HG02973 (cell line): ENCODE results near the gene CEL.
"Not testable (repeated sequence)": the region's sequence is repeated elsewhere in the genome, so short reads cannot be mapped to it uniquely, and the experiment has no call there.

Experiments used
- ATAC-seq: cut with Tn5 transposase; IDR thresholded peaks from one replicate; pipeline ENCODE4 v1.9.1; 2021; ENCODE audit warnings: moderate library complexity; ENCODE audit not compliant: unreplicated experiment

The CEL gene

DNA sequence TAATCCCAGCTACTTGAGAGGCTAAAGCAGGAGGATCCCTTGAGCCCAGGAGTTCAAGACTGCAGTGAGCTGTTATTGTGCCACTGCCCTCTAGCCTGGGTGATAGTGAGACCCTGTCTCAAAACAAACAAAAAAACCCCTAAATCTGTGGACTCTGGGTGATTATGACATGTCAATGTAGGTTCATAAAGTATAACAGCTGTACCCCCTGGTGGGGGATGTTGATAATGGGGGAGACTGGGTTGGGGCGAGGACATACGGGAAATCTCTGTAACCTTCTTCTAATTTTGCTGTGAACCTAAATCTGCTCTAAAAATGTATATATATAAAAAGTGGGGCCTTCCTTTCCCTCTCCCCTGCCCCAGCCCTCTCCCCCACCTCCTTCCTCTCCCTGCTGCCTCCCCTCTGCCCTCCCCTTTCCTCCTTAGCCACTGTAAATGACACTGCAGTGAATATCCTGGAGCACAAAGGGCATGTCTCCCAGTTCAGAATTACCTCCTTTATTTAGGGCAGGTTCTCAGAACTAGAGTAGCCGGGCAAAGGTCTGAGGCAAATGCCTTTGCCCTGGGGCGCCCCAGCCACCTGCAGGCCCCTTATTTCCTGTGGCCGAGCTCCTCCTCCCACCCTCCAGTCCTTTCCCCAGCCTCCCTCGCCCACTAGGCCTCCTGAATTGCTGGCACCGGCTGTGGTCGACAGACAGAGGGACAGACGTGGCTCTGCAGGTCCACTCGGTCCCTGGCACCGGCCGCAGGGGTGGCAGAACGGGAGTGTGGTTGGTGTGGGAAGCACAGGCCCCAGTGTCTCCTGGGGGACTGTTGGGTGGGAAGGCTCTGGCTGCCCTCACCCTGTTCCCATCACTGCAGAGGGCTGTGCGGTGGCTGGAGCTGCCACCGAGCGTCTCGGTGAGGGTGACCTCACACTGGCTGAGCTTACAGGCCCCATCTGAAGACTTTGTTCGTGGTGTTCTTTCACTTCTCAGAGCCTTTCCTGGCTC lies 19.3 kb downstream of the CEL start:
- not testable (repeated sequence) for ATAC-seq

DNA sequence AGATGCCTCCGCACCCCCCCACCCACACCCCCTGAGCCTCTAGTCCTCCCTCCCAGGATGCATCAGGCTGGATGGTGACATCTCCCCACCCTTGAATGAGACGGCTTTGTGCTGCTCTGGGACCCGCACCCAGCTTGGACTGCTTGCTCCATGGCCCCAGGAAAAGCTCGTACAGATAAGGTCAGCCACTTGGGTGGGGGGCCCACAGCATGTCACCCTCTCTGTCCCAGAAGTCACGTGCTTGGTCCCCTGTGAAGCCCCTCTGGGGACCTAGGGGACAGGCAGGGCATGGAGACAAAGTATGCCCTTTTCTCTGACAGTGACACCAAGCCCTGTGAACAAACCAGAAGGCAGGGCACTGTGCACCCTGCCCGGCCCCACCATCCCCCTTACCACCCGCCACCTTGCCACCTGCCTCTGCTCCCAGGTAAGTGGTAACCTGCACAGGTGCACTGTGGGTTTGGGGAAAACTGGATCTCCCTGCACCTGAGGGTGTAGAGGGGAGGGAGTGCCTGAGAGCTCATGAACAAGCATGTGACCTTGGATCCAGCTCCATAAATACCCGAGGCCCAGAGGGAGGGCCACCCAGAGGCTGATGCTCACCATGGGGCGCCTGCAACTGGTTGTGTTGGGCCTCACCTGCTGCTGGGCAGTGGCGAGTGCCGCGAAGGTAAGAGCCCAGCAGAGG lies 20.3 kb downstream of the CEL start:
- ATAC-seq, result not testable (repeated sequence)

DNA sequence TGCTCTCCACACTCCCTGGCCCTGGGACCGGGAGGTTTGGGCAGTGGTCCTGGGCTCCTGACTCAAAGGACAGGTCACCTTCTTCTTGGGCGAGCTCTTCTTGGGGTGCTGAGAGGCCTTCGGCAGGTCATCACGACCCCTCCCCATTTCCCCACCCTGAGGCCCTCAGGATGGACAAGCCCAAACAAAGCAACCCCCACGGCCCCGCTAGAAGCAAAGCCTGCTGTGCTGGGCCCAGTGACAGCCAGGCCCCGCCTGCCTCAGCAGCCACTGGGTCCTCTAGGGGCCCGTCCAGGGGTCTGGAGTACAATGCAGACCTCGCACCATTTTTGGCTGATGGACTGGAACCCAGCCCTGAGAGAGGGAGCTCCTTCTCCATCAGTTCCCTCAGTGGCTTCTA lies 21.9 kb downstream of the CEL start:
- not testable (repeated sequence) for ATAC-seq

DNA sequence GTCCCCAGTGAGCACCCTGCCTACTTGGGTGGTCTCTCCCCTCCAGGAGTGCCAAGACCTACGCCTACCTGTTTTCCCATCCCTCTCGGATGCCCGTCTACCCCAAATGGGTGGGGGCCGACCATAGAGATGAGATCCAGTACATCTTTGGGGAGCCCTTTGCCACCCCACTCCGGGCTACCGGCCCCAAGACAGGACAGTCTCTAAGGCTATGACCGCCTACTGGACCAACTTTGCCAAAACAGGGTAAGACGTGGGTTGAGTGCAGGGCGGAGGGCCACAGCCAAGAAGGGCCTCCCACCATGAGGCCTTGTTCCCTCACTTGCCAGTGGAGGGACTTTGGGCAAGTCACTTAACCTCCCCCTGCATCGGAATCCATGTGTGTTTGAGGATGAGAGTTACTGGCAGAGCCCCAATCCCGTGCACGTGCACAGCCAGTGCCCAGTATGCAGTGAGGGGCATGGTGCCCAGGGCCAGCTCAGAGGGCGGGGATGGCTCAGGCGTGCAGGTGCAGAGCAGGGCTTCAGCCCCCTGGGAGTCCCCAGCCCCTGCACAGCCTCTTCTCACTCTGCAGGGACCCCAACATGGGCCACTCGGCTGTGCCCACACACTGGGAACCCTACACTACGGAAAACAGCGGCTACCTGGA lies 24.6 kb downstream of the CEL start:
- not testable (repeated sequence) for ATAC-seq

DNA sequence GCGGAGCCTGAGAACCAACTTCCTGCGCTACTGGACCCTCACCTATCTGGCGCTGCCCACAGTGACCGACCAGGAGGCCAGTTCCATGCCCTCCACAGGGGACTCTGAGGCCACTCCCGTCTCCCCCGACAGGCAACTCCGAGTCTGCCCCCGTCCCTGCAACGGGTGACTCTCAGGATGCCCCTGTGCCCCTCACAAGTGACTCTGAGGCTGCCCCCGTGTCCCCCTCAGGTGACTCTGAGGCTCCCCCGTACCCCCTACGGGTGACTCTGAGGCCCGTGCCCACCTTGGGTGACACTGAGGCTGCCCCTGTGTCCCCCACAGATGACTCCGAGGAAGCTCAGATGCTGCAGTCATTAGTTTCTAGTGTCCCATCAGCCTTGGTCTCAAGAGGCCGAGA lies 25.1 kb downstream of the CEL start:
- ATAC-seq, result no peak

DNA sequence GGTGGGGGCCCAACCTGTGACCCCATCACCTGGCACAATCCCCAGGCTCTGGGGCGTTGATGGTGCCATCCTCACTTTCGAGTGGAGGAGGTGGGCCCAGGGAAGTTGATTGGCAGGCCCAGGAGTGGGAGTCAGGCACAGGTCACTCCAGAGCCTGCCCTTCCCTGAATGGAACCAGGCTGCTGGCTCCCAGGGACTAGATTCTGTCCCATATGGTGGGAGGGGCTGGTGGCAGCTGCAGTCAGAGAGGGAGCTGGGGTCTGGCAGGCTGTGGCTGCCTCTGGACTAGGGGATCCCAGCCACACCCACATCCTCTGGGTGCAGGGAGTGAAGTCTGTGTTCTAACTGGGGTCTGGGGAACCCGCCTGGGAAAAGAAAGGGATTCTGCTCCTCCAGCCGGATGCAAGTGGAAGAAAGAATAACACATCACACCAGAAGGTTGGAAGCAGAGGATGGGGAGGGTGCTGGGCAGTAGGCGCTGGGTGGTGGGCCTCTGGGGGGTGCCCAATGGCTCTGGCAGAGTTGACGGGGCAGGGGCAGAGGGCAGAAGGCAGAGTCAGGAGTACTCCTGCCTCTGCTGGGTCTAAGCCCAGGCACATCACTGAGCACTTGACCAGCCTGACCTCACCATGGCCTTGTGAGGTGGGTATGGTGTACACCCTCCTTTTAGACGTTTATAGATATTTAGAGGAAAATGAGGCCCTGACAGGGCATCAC lies 25.8 kb downstream of the CEL start:
- no peak for ATAC-seq

DNA sequence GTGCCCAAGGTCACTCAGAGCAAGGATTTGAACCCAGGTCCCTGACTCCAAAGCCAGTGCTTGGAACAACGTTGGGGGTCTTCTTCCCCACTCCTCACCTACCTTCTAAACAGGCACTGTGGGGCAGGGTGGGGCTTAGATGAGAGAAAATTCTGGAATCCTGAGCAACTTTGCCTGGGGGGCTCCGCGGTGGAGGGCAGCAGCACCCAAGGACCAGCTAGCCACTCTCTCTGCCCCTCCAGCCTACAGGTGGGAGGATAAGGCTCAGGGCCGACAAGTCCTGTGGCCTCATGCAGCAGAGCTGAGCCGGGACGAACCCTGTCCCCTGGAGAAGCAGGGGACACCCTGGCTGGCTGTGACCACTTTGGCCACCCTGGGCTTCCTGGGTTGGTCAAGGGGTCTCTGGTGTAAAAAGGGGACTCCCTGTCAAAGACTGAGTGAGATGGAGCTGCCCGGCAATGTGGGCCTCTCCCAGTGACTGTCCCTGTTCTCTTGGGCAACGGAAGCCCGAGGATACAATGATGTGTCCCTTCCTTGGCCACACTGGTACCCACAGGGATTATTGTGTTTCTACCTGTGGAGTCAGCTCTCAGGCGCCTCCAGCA lies 26.5 kb downstream of the CEL start:
- ATAC-seq, result no peak

DNA sequence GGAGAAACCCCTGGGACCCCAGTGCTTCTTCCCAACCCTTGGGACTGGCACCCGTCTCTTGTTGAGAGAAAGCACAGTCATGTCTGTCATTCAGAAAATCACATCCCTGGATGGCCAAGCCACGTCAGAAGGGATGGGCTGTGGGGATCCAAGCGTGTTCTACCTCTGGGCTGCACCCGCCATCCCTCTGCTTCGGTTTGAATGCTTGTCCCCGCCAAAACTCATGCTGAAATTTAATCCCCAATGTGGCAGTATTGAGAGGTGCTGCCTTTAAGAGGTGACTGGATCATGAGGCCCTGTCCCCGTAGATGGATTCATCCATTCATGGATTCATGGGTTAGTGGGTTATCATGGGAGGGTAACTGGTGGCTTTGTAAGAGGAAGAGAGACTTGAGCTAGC lies 27.0 kb downstream of the CEL start:
- no peak for ATAC-seq

DNA sequence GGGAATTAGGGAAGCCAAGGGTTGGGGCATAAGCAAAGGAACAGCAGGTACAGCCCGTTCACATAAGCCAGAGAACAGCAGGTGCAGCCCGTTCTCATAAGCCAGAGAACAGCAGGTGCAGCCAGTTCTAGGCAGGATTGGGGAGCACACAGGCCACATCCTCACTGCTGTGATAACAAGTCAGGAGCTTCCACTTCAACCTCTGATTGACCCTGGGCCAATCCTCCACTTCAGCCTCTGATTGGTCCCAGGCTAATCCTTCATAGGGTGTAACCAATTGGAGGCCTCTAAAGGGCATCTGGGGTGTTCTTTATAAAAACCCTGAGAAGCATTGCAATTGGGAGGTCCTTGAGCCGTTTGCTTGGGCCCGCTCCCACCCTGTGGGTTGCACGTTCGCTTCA lies 27.5 kb downstream of the CEL start:
- no peak for ATAC-seq

DNA sequence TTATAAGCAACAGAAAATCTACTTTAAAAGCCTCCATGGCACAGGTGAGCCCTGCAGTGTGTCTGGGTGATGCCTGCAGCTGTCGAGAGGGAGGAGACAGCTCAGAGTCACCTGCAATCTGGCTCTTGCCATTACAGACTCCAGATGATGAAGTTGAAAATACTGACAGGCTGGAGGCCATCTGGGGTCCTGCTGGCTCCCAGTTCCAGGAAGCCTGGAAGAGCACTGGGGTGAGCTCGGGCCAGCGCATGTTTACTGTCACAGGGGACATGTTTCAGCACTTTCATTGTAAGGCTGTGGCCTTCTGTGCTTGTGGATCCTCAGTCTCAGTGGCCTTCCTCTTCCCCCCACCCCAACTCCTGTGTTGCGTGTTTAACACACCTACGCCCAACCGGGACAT lies 28.4 kb downstream of the CEL start:
- ATAC-seq, result no peak

DNA sequence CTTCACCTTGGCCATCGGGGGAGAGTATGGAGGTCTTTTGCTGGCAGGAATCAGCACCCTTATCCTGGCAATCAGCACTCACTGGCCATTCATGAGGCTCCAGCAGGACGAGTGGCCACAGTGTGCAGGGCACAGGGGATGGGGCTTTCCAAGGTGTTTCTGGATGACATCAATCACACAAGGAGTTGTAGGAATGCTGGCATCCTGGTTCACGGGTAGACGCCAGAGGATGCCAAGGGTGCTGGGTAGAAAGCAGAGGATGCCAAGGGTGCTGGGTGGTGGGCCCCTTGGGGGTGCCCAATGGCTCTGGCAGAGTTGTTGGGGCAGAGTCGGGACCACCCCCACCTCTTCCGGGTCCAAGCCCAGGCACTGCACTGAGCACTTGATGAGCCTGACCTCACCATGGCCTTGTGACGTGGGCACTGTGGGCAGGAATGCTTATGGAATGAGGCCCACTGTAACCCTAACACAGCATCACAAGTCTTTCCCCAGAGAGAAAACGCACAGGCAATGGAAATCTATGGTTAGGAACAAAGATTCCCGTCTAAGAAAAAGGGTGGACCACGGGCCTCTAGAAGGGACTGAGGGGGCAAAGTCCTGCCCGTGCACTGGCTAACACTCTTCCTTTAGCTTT lies 29.1 kb downstream of the CEL start:
- no peak for ATAC-seq

DNA sequence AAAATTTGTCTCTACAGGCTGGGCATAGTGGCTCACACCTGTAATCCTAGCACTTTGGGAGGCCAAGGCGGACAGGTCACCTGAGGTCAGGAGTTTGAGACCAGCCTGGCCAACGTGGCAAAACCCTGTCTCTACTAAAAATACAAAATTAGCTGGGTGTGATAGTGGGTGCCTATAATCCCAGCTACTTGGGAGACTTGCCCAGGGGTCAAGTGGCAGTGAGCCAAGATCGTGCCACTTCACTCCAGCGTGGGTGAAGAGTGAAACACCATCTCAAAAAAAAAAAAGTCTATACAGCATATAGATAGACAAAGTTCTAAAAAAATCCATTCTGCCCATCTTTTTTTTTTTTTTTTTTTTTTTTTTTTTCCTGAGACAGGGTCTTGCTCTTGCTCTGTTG lies 32.6 kb downstream of the CEL start:
- ATAC-seq, result not testable (repeated sequence)

DNA sequence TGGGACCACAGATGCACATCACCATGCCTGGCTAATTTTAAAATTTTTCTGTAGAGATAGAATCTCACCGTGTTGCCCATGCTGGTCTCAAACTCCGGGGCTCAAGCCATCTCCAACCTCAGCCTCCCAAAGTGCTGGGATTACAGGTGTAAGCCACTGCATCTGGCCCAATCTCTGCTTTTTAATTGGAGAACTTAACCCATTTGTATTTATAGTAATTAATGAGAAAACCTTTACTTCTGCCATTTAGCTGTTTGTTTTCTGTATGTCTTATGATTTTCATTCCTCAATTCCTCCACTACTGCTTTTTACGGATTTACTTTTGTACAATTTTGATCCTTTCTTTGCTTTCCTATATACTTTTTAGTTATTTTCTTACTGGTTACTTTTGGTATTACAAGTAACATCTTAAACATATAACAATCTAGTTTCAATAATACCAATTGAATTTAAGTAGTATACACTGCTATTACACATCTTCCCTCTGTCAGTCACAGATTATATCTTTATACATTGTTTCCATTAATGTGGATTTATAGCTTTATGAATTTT lies 33.1 kb downstream of the CEL start:
- ATAC-seq, result no peak

DNA sequence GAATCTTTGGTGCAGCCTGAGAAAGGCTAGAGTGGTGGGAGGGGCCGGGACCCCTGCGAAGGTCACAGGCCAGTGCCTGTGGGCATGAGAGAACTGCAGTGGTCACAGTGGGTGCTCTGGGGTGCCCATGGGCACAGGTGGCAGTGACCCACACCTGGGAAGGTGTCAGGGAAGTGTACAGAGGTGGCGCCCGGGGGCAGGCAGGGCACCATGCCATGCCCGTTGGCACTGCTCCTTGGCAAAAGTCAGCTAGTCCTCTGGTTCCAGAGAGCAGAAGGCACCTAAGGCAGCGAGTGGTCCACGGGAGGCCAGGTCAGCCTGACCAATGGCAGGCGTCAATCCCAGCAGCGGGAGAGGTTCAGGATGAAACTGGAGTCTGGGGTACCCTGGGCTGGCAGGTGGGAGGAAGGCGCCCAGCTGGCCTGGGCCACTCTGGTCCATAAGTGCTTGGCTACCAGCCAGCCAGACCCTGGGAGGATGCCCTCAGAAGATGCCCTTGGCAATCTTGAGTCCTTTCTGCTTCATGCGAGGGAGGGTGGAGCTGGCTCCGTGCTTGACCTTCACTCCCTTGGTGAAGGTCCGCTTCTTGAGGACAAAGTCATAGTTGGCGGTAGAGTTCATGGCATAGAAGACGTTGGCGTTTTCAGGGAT lies 36.4 kb downstream of the CEL start:
- ATAC-seq, result no peak

DNA sequence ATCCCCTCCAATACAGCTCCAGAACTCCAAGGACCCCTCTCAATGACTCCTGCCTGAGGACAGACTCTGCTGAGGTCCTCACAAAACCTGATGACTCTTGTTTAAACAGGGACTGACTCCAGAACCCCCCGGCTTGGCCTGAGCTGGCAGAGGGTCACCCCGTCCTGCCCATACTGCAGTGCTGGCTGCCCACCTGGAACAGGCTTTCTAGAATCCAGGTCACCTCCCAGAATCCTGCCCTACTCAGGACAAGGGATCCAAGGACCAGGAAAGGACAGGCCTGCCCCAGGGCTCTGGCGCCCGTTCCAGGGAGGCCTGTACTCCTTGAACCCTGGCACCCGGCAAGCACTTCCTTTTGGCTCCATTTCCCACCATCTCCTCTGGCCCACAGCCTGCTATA lies 37.1 kb downstream of the CEL start:
- ATAC-seq, result no peak

DNA sequence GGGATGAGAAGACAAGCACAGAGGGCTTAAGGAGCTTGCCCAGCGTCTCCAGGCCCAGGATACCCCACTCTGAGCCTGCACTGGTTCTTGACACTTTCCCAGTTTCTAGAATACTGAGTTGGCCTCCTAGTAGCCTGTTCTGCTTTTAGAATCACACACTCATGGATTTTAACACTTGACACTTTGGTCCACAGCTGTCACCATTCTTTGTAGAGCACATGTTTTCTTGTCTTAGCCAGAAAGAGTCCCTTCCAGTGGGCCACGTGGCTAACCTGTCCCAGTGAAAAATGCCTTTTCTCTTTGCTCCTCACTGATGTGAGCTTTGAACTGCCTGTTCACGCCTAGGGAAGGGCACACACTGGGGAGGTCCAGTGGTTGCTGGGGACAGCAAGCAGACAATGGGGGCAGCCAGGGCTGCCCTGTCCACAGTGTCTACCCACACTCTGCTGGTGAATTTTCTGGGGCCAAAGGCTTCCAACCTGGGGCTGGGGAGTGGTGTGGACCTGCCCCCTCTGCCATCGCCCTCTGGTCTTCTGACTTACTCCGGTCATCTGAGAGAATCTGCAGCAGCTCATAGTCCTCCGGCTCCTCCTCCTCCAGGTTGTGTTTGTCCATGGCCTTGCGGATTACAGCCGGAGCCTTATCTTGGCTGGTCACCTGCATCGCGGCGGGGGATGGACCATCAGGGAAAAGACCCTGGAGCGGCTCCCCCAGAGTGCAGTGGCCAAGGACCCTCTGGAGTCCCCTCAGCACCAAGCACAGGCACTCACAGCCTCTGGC lies 38.1 kb downstream of the CEL start:
- no peak for ATAC-seq

DNA sequence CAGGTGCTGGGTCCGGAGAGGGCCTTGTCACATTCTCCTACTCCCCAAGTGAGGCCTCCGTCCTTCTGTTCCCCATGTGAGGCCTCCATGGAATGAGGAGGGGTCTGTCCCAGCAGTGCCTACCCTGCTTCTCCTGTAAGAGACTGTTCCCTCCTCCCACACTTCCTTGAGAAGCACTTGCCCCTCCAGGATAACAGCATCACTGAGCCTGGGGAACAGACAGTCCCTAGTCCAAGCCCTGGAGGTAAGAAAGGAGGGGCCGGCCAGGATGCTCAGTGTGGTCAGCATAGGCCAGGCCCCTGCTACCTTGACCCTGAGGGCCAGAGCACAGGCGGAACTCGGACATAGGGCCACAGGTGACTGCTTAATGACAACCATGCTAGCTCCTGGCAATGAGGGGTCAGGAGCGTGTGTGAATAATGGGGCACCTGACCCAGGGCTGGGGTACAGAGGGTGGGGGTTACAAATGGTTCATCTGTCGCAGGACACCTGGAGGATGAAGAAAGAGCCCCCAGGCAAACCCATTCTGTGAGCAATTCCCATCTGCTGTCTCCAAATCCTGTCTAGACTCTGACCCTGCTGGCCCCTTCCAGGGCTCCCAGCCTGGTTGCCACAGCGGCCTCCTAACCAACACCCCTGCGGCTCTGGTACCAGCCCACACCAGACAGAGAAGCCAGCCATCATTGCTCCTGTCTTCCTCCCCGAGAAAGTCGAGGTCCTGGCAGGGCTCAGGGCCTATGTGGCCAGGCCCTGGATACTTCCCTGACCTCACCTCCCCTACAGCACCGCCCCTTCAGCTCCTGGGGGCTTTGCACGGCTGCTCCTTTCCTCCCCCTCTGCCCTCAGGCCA lies 39.0 kb downstream of the CEL start:
- no peak for ATAC-seq
